Activated T-cell treated with anti-CD3 and anti-CD28 coated beads, Interleukin-2, amount 50 U/mL, for 24 hours (primary cell): ENCODE data around the gene GLI3.
A peak's percentile ranks its signal among the peaks of the same experiment; 100 is the strongest.

Experiments
- DNase-seq: peaks from one replicate; pipeline ENCODE4 v3.0.0-alpha.2; 2020
- H3K27ac Mint-ChIP-seq: 2 replicates; pipeline ENCODE4 v1.8.0; 2020; ENCODE audit warnings: mild to moderate bottlenecking, mixed read lengths
- H3K27me3 Mint-ChIP-seq: 2 replicates; pipeline ENCODE4 v1.8.0; 2020; ENCODE audit warnings: mixed read lengths
- H3K36me3 Mint-ChIP-seq: 2 replicates; pipeline ENCODE4 v1.8.0; 2020; ENCODE audit warnings: low read depth, mixed read lengths
- H3K4me1 Mint-ChIP-seq: 2 replicates; pipeline ENCODE4 v1.8.0; 2020; ENCODE audit warnings: low read depth, mixed read lengths
- H3K4me3 Mint-ChIP-seq: 2 replicates; pipeline ENCODE4 v1.8.0; 2020; ENCODE audit warnings: mild to moderate bottlenecking, moderate library complexity, mixed read lengths
- H3K9me3 Mint-ChIP-seq: 2 replicates; pipeline ENCODE4 v1.8.0; 2020; ENCODE audit warnings: mixed read lengths

Gene GLI3

DNA sequence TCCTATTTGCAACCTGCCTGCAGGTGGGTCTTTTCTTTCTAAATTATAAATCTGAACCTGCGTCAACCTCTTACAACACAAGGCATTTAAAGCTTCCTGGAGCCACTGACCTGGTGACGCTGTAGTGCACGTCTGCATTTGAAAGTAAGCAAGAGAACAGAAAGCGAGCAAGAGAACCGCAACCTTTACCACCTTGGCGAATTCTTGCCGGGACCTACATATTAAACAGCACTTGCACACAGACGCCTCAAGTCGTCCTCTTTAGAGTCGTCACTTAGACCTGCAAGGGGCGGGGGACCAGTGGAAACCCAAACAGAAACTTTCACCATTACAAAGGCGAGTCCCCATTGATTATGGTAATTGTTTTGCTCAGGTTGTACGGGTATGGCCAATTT is 9.5 kb downstream of the GLI3 start:
- Mint-ChIP-seq H3K27ac (no peak overlapping the region), H3K36me3 (no peaks in the 10 kb centered on the region), H3K9me3 (no peaks in the 10 kb centered on the region), H3K4me3 (peak overlapping the region; percentile 51), H3K27me3 (peaks cover 73% of the 10 kb centered on the region), H3K4me1 (peaks cover 9% of the 10 kb centered on the region)
- peak; percentile 30 for DNase-seq

GRCh38 chr7:42227021-42227420 is 10.0 kb downstream of the GLI3 start:
- Mint-ChIP-seq H3K9me3 (no peaks in the 10 kb centered on the region), H3K27me3 (peaks cover 67% of the 10 kb centered on the region), H3K36me3 (no peaks in the 10 kb centered on the region), H3K4me3 (no peak overlapping the region), H3K27ac (no peak overlapping the region), H3K4me1 (peaks cover 9% of the 10 kb centered on the region)
- DNase-seq, result no peak

DNA sequence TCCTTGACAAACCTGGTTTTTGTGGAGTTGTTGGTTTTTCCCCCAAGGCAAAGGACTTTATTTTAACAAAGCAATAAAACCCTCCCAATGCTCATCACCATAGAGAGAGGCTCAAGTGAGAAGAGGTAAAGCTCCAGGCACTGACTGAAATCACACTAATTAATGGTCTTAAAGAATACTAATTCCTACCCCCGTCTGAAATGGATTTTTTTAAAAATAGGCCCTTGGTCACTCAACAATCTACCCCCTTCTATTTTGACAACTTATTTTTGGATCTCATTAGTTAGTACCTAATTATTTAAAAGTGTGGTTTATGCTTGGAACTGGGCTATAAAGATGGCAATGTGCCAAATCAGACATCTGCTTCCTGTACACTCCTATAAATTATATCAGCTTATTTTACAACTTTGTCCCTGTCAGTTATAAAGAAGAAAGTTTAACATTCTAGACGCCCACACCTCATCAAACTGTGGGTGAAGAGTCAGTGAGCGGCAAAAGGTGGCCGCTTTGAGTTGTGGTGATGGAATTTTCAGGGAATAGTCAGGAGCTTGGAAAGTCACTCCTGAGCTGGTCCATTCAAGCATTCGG is 10.6 kb downstream of the GLI3 start:
- peaks cover 64% of the 10 kb centered on the region for H3K27me3 Mint-ChIP-seq
- no peak overlapping the region for H3K4me3 Mint-ChIP-seq
- H3K4me1 Mint-ChIP-seq, result peaks cover 9% of the 10 kb centered on the region
- H3K27ac Mint-ChIP-seq, result no peak overlapping the region
- no peak for DNase-seq
- no peaks in the 10 kb centered on the region for H3K36me3 Mint-ChIP-seq
- H3K9me3 Mint-ChIP-seq, result no peaks in the 10 kb centered on the region

DNA sequence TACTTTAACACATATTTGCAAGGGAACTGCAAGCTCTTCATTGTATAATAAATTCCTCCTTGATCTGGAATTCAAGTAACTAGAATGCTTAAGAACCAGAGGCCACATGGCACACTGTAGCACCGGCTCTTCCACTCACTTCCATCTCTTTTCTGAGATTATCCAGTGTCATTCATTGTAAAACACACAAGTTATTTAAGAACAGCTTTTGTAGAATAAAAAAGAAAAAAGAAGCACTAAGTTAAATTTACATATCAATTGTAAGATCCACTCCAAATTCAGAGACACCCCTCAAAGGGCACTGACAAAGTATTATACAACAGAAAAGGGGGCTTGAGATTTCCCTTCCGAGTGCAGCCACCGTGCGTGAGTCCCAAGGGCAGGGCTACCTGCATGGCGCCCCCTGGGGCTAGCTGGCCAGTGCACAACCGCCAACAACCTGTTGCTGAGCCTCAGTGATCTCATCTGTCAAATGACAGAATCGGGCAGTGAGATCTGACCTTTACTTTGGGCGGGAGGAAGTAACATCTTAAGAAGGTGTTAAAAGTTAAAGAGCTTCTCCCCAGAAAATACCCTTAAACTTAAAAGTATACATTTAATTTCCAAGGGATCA is 12.5 kb downstream of the GLI3 start:
- Mint-ChIP-seq H3K27ac (no peak overlapping the region), H3K36me3 (no peaks in the 10 kb centered on the region), H3K27me3 (peaks cover 57% of the 10 kb centered on the region), H3K9me3 (no peaks in the 10 kb centered on the region), H3K4me3 (no peak overlapping the region), H3K4me1 (peaks cover 9% of the 10 kb centered on the region)
- DNase-seq, result no peak

DNA sequence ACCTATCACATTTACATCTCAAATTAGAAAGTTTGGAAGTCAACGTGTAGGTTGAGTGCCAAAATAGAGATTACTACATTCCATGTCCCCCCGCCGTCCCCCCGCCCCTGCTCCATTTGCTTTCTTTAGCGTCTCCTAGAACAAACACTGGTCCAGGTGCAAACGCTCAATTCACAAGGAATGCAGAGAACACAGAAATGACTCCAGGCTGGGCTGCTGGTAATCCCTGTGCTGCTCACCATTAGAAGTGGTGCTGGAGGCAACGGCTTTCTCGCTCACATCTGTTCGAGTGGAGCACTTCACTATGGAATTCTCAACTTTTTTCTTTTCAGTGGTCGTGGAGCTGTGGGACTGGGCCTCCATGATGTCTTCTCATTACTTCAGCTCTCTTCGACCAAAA is 14.1 kb downstream of the GLI3 start:
- no peak for DNase-seq
- no peak overlapping the region for H3K4me3 Mint-ChIP-seq
- H3K27me3 Mint-ChIP-seq, result peaks cover 44% of the 10 kb centered on the region
- H3K27ac Mint-ChIP-seq, result no peak overlapping the region
- H3K9me3 Mint-ChIP-seq, result no peaks in the 10 kb centered on the region
- no peaks in the 10 kb centered on the region for H3K36me3 Mint-ChIP-seq
- peaks cover 6% of the 10 kb centered on the region for H3K4me1 Mint-ChIP-seq

GRCh38 chr7:42222125-42222524 is 14.9 kb downstream of the GLI3 start:
- H3K36me3 Mint-ChIP-seq, result no peaks in the 10 kb centered on the region
- no peaks in the 10 kb centered on the region for H3K4me1 Mint-ChIP-seq
- H3K9me3 Mint-ChIP-seq, result no peaks in the 10 kb centered on the region
- DNase-seq, result no peak
- H3K27me3 Mint-ChIP-seq, result peaks cover 37% of the 10 kb centered on the region
- H3K27ac Mint-ChIP-seq, result no peak overlapping the region
- no peak overlapping the region for H3K4me3 Mint-ChIP-seq

DNA sequence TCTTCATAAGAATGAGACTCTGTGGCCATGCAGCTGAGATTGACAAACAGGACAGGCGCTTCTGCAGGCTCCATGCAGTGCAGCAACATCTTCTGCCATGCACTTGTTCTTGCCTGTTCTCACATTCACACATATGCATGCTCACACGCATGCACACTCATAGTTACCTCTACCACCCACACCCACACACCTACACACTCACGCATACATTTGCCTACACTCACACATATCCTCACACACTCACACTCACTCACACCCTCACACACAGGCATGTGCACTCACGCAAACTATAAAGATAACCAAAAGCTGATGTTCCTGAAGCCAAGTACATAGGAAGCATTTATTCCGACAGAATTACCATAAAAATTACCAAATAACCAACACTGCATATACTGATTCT is 15.7 kb downstream of the GLI3 start:
- no peak overlapping the region for H3K4me3 Mint-ChIP-seq
- no peak for DNase-seq
- no peaks in the 10 kb centered on the region for H3K4me1 Mint-ChIP-seq
- peaks cover 30% of the 10 kb centered on the region for H3K27me3 Mint-ChIP-seq
- no peaks in the 10 kb centered on the region for H3K9me3 Mint-ChIP-seq
- H3K36me3 Mint-ChIP-seq, result no peaks in the 10 kb centered on the region
- no peak overlapping the region for H3K27ac Mint-ChIP-seq

DNA sequence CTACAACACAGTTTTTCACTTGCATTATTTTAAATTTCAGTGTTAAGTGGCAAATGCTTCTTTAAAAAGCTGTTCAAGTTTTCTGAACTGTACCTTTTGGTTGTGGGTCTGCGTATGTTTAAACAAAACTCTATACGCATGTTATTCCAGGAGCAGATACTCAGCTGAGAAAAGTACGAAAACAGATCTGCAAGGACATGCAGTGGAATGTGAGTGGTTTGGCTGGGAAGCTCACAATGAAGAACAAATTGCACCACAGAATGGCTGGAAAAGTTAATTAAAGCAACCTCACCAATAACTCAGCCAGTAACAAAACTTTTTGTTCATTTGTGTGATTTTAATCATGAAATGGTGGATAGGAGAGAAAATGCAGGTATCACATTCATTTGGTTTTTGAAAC is 17.6 kb downstream of the GLI3 start:
- no peak overlapping the region for H3K27ac Mint-ChIP-seq
- no peaks in the 10 kb centered on the region for H3K36me3 Mint-ChIP-seq
- no peaks in the 10 kb centered on the region for H3K4me1 Mint-ChIP-seq
- no peak overlapping the region for H3K4me3 Mint-ChIP-seq
- no peak for DNase-seq
- H3K27me3 Mint-ChIP-seq, result peaks cover 15% of the 10 kb centered on the region
- H3K9me3 Mint-ChIP-seq, result no peaks in the 10 kb centered on the region

DNA sequence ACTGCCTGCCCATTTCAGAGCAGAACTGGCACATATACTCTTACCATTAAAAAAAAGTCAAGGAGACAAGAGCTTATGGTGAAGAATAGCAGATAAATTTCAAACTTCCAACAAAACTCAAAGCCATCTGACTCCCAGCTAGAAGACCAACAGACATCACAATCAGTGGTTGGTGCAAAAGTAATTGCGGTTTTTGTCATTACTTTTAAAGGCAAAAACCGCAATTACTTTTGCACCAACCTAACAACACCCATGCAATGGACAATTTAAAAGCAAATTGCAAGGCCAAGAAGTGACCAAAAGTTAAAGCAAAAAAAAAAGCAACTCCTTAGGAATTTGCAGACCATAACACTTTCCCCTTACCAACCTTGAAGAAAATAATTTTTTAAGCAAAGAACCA is 18.8 kb downstream of the GLI3 start:
- H3K4me1 Mint-ChIP-seq, result no peaks in the 10 kb centered on the region
- peaks cover 14% of the 10 kb centered on the region for H3K27me3 Mint-ChIP-seq
- H3K4me3 Mint-ChIP-seq, result no peak overlapping the region
- no peaks in the 10 kb centered on the region for H3K36me3 Mint-ChIP-seq
- H3K9me3 Mint-ChIP-seq, result no peaks in the 10 kb centered on the region
- no peak for DNase-seq
- no peak overlapping the region for H3K27ac Mint-ChIP-seq

GRCh38 chr7:42217548-42217947 is 19.5 kb downstream of the GLI3 start:
- H3K4me3 Mint-ChIP-seq, result no peak overlapping the region
- no peak overlapping the region for H3K27ac Mint-ChIP-seq
- DNase-seq, result no peak
- no peaks in the 10 kb centered on the region for H3K36me3 Mint-ChIP-seq
- H3K27me3 Mint-ChIP-seq, result peaks cover 15% of the 10 kb centered on the region
- no peaks in the 10 kb centered on the region for H3K9me3 Mint-ChIP-seq
- H3K4me1 Mint-ChIP-seq, result no peaks in the 10 kb centered on the region

GRCh38 chr7:42217053-42217452 is 20.0 kb downstream of the GLI3 start:
- Mint-ChIP-seq H3K4me1 (no peaks in the 10 kb centered on the region), H3K27me3 (peaks cover 18% of the 10 kb centered on the region), H3K4me3 (no peak overlapping the region)

DNA sequence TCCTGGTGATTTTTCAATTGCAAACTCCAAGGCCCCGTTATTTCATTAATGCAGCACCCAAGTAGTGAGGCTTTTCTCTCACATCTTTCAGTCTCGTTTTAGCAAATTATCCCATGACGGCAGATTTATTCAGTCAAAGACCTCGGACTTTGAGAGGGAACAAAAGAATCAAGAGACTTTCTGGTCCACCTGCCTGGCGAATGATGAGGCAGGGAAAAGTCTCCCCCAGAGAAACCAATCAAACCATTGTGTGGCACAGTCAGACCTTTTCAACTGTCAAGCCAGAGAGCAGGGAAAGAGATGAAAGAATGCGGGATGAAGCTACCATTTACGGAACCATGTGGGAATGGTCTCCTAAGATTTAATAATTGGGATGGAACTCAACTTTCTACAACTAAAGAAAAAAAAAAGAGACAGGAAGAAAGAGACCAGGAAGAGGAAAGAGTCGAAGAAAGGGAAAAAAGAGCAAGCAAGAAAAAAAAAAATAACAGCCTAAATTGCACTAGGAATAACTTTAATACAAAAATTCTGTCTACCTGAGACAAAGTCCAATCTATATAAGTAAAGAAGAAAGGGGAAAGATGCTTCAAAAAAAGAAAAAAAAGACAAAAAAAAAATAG is 22.8 kb downstream of the GLI3 start:
- no peaks in the 10 kb centered on the region for H3K9me3 Mint-ChIP-seq
- H3K36me3 Mint-ChIP-seq, result no peaks in the 10 kb centered on the region
- no peak overlapping the region for H3K27ac Mint-ChIP-seq
- H3K4me3 Mint-ChIP-seq, result no peak overlapping the region
- no peak for DNase-seq
- H3K4me1 Mint-ChIP-seq, result no peaks in the 10 kb centered on the region
- H3K27me3 Mint-ChIP-seq, result peaks cover 8% of the 10 kb centered on the region

More at GRCh38 chr7:42217053-42217452, 20.0 kb downstream of the GLI3 start:
- no peak for DNase-seq
- Mint-ChIP-seq H3K36me3 (no peaks in the 10 kb centered on the region), H3K27ac (no peak overlapping the region), H3K9me3 (no peaks in the 10 kb centered on the region)

DNA sequence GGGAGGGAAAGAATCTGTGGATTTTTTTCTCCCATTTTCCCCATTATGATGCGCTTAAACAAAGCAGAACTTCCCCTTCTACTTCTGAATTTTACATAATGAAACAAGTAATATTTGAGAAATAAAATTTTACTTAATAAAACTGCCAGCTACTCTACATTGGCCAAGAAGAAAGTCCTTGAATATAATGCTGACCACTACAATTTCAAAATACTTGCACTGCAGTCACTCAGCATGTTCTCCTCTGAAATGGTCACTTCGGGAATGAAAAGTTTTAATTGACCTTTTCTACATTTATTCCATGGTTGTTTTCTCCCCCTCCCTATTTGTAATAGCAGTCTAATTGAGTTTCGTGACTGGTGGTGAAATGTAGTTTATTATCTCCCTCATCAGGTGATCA is 23.9 kb downstream of the GLI3 start:
- no peak overlapping the region for H3K27ac Mint-ChIP-seq
- no peak overlapping the region for H3K4me3 Mint-ChIP-seq
- no peak for DNase-seq
- H3K27me3 Mint-ChIP-seq, result peaks cover 8% of the 10 kb centered on the region
- H3K36me3 Mint-ChIP-seq, result no peaks in the 10 kb centered on the region
- H3K4me1 Mint-ChIP-seq, result no peaks in the 10 kb centered on the region
- H3K9me3 Mint-ChIP-seq, result no peaks in the 10 kb centered on the region

DNA sequence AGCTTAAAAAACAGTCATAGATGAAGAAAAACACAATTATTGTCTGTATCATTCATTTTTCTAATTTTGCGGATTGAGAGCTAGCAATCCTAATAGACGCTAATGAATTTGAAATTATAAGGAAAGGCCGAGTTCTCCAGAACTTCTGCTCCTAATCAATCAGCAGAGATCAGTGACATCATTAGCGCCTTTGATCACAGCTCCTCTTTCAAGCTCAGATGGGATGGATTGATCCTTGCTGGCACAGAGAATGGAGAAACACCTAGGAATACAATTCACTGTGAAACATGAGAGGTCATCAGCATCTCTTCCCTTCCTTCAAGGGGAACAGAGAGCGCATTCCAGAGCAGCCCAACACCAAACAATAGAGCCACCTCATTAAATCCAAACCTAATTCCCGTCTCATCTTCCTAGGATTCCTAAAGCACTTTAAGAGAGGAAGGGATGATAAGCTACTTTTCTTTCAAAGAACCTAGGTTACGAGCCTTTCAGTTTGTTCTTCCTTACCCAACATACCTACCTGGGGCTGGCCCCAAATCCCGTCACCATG is 24.4 kb downstream of the GLI3 start:
- Mint-ChIP-seq H3K4me3 (no peak overlapping the region), H3K27ac (no peak overlapping the region), H3K4me1 (no peaks in the 10 kb centered on the region), H3K9me3 (no peaks in the 10 kb centered on the region), H3K27me3 (peaks cover 4% of the 10 kb centered on the region), H3K36me3 (no peaks in the 10 kb centered on the region)
- no peak for DNase-seq

- Mint-ChIP-seq H3K27me3 (peaks cover 4% of the 10 kb centered on the region), H3K4me1 (no peaks in the 10 kb centered on the region), H3K9me3 (no peaks in the 10 kb centered on the region), H3K36me3 (no peaks in the 10 kb centered on the region), H3K4me3 (no peak overlapping the region), H3K27ac (no peak overlapping the region)
- no peak for DNase-seq
Measured at GRCh38 chr7:42211938-42212337, 25.1 kb downstream of the GLI3 start.
